HUDEP-2 (cell line): Measurements from ENCODE around the gene TXNDC15.
"Not testable (repeated sequence)": the region's sequence is repeated elsewhere in the genome, so short reads cannot be mapped to it uniquely, and the experiment has no call there.

Experiments
- DNase-seq, 76 experiments: peaks; one replicate each; lab custom pipeline; 2025; ENCODE audit not compliant: unreplicated experiment in 76 of 76; lab: John Stamatoyannopoulos, UW

TXNDC15 gene

DNA sequence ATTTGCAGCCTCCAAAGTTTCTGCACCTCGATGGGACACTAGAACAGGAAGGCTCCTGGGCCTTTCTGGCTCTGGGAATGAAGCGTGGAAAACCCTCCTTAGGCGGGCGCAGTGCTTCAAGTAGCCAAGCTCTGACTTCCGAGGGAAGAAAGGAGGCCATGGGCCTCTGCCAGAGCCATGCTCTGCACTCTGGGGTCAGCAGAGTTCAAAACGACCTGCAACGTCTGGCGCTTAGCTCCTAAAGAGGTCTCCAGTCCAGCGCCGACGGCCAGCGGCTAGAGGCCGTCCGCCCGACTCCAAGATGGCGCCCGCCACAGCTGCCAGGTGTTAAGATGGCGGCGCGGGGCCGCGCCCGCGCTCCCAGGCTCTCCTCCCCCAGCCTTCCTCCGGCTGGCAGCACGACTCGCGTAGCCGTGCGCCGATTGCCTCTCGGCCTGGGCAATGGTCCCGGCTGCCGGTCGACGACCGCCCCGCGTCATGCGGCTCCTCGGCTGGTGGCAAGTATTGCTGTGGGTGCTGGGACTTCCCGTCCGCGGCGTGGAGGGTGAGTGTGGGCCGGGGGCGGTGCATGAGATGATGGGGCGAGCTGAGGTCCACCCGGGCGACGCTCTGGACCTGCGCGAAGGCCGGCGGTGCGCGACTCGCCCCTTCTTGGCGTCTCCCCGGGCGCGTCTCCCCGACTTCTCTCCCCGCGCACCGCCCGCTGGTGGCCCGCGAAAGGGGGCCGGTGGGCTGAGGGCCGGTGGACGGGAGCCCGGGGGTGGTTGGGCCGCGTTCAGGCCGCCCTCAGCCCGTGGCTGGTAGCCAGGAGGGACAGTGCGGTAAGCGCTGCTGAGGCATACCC is at the start of gene TXNDC15:
Gene TXNDC15 (plus strand): TSS at position 385 of the 844 bp plus-strand sequence. CDS start 57 bp downstream, at position 442.
- peak in 73 of 76 experiments; percentile 26 to 80 (median 65) for DNase-seq

GRCh38 chr5:134824681-134825080 is 49.5 kb upstream of the TXNDC15 start:
- no peak for DNase-seq

GRCh38 chr5:134825212-134825611 is 49.0 kb upstream of the TXNDC15 start:
- DNase-seq: no peak

DNA sequence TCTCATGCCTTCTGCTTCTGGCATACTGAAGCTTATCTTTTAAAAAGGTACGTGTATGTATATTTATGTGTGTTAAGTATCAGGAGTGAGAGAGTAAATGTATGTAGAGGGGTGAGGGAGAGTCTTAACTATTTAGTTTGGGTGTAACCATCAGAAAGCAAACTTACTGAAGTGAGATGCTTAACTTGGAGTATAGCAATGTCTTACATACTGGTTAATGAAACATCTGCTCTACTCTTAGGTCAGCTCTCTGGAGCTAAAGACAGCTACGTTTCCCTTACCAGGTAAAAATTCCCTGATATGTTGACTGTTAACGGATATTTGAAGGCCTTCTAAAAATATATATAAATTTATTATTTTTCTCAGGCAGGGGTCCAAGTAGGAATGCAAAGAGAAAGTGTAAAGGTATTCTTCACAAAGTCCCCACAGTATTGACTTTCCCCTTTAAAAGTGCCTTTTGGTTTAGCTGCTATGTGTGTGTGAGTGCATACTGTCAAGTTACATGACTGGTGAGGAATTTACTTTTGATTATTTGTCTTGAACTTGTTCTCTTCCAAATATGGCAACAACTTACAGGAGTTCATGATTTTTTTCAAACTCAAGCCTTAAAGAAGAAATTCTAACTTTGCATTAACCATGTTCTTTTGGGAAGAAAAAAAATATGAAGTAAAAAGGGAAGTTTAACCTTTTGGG is 40.7 kb upstream of the TXNDC15 start:
- DNase-seq: no peak

DNA sequence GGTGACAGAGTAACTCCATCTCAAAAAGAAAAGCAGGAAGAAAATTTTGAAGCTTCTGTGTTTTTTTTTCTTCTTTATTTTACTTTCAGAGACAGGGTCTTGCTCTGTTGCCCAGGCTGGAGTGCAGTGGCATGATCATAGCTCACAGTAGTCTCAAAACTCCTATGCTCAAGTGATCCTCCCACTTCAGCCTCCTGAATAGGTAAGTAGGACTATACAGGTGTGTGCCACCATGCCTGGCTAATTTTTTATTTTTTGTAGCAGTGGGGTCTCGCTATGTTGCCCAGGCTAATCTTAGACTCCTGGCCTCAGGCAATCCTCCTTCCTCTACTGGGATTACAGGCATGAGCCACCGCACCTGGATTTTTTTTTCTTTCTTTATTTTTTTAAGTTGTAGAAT is 38.5 kb upstream of the TXNDC15 start:
- DNase-seq: no peak

- no peak for DNase-seq
Measured at GRCh38 chr5:134837530-134838181, 36.5 kb upstream of the TXNDC15 start.

- not testable (repeated sequence) for DNase-seq
Measured at GRCh38 chr5:134838361-134838760, 35.8 kb upstream of the TXNDC15 start.

DNA sequence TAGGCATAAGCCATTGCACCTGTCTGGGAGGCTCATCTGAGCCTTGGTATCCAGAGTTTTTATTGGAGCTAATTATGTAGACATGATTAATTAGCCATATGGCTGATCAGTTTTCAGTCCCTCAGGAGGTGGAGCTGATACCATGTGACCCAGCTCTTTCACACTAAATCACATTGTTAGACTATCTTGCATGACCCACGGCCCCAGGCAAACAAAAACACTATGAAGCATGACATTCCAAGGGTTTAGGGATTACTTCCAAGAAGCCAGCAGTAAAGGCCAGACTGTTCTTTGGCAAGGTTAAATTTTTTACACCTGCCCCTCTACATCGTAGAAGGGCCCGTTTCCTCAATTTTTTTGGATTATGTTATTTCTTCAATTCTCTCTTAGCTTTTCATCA is 33.4 kb upstream of the TXNDC15 start:
- no peak for DNase-seq

- DNase-seq: no peak
Measured at GRCh38 chr5:134844252-134844651, 29.9 kb upstream of the TXNDC15 start.

- DNase-seq: no peak
Measured at GRCh38 chr5:134845335-134845851, 28.8 kb upstream of the TXNDC15 start.

DNA sequence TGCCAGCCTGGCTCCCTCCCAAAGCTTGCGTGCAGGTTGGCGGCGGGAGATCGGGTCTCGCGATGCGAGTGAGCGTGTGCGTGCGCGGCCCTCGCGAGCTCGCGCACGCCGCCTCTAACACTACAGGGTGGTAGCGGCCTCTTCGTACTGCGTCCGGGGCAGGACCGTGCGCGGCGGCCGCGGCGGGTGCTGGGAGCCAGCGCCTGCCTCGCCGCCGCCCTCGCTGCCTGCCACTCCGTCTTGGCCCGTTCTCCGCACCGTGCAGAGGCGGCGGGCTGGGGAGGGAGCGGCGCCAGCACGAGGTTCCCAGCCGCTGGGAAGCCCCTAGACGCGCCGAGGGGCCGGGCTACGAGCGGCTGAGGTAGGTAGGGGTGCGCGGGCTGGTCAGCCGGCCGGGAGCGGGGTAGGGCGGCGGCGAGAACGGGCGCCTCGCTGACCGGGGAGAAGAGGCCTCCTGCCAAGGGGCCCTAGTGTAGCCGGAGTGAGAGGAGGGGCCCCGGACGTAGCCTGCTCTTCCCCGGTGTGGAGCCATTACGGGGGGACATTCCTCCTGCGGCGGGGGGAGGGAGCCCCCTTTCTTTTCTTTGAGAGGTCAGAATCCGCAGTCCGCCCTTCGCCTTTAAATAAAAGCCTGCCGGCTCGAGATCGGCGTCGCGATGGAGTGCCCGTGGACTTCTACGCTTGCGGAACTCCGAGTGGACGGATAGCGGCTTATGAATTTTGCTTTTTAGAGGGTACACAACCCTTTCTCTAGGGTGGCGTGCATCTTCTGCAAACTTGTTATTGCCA is 28.1 kb upstream of the TXNDC15 start, which contains the start of gene C5orf24:
Gene C5orf24 (plus strand): TSS at position 117 of the 789 bp plus-strand sequence. CDS start 8,933 bp downstream, outside the sequence.
- DNase-seq: peak in 74 of 76 experiments; percentile 47 to 94 (median 89)

GRCh38 chr5:134846641-134846960 is 27.6 kb upstream of the TXNDC15 start:
- DNase-seq: peak in 13 of 76 experiments; percentile 16 to 64 (median 31)

DNA sequence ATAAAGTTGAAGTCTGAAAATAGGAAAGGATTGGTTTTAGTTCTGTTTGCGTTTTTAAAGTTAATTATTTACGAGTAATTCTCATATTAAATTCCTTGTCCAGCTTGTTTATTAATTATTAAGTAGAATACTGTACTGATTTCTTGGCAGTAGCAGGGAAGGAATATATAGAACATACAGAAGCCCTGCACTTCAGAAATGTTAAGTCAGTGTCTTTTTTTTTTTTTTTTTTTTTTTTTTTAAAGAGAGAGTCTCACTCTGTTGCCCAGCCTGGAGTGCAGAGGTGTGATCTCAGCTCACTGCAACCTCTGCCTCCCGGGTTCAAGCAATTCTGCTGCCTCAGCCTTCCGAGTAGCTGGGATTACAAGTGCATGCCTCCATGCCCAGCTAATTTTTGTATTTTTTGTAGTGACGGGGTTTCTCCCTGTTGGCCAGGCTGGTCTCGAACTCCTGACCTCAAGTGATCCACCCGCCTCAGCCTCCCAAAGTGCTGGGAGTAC is 24.7 kb upstream of the TXNDC15 start:
- DNase-seq: not testable (repeated sequence)

GRCh38 chr5:134851307-134851923 is 22.8 kb upstream of the TXNDC15 start:
- DNase-seq: peak in 14 of 76 experiments; percentile 4 to 43 (median 16)

DNA sequence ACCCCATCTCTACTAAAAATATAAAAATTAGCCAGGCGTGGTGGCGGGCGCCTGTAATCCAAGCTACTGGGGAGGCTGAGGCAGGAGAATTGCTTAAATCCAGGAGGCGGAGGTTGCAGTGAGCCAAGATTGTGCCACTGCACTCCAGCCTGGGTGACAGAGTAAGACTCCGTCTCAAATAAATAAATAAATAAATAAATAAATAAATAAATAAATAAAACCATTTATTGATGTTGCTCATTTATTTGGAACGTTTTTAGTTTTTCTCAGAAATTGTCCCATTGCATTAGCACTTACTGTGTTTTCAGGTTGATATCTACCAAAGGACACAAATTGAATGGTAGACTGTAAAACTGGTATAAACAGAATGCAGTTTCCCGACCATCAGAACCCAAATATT is 17.7 kb upstream of the TXNDC15 start:
- not testable (repeated sequence) for DNase-seq

- DNase-seq: no peak
Measured at GRCh38 chr5:134857401-134857800, 16.8 kb upstream of the TXNDC15 start.

GRCh38 chr5:134864707-134865106 is 9.5 kb upstream of the TXNDC15 start:
- DNase-seq: no peak

DNA sequence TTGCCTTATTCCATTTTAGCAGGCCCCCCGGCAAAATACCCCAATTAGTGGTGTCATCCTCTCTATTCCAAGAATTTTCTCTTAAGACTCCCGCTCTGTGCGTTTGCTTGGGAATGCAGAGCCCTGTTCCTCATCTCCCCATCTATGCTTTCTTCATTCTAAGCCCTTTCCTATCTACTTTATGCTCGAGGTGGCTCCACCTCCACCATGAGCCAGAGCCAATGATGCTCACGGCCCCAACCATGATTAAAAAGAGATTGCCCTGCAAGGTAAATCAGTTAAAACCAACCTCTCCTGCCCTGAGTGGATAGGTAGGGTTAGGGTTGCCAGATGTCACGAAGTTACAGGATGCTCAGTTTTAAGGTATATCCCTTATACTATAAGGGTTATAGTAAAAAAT is 677 bp upstream of the TXNDC15 start:
- DNase-seq: peak in 2 of 76 experiments; percentile 4 to 6

DNA sequence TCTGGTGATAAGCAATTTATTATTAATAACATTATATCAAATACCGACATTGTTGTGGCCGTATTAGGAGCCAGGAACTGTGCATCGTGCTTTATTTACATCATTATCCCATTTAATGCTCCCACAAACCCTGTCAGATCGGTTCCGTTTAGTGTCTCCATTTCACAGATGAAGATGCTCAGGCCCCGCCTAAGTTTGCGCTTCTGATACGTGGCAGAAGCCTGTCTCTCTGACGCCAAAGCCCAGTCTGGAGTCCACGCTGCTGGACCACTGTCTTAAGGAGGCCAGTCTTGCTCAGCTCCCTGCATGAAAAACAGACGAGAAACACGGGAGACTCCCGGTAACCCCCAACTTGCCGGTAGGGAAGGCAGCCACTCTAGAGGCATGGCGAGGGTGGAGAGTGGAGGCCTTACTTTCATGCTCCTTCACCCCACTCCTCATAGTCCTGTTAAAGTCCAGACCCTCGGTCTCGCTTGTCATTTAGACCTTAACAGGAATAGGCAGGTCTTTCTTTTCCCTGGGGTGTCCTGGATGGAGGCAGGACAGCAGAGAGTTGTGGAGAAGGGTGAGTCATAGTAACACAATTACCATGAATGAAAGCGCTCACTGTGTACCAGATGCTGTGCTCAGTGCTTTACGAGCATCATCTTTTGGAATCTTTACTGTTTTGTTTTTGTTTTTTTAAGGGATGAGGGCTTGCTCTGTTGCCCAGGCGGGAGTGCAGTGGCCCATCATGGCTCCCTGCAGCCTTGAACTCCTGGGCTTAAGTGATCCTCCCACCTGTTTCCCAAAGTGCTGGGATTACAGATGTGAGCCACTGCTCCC is 872 bp downstream of the TXNDC15 start:
- peak in 22 of 76 experiments; percentile 12 to 54 (median 25) for DNase-seq
